ENCODE data around the gene METTL5. TPM values are rescaled to one million over a fixed set of nuclear protein-coding genes. Genes with fewer than 3 reads are reported as not detected.
"Not testable (repeated sequence)": the region's sequence is repeated elsewhere in the genome, so short reads cannot be mapped to it uniquely, and the experiment has no call there.

METTL5 gene
- total RNA-seq, 1 experiment from 2014 or later: 97.3 TPM

GRCh38 chr2:169823996-169824372 lies 721 bp downstream of the METTL5 start:
- no peaks in the 10 kb centered on the region for H3K9me3 ChIP-seq (ENCODE audit: low read depth, low read length, poor library complexity, severe bottlenecking)
- H3K27ac ChIP-seq (ENCODE audit: low read depth, low read length, poor library complexity, severe bottlenecking): peak overlapping the region; percentile 79
- intact Hi-C loops (cut with micrococcal nuclease; ENCODE audit: unreplicated experiment): loop anchor here (2.0 kb wide), 1 partner anchor 105 kb away; no protein-coding TSS in a partner anchor
- no peak for DNase-seq (ENCODE audit: low spot score)
- no TSS peak for BruUV-seq (replicated peaks)
- no peaks in the 10 kb centered on the region for H3K27me3 ChIP-seq (replicated peaks; ENCODE audit: insufficient read depth, low read depth, low read length, poor library complexity)
- peaks cover 15% of the 10 kb centered on the region for H3K4me1 ChIP-seq (ENCODE audit: insufficient read depth, low read length, poor library complexity, severe bottlenecking)
- CTCF ChIA-PET: interaction anchor here (0.6 kb wide), 1 partner anchor 97 kb away, joined by 4 read pairs; no protein-coding TSS in a partner anchor
- TF ChIP-seq CTCF (conservative IDR thresholded peaks at IDR 0.05; ENCODE audit: low read depth, low read length) (no peak), EZH2 (IDR thresholded peaks at IDR 0.05; ENCODE audit: borderline replicate concordance, low read depth, low read length, poor library complexity, severe bottlenecking) (no peak)
- peaks cover 21% of the 10 kb centered on the region for H3K36me3 ChIP-seq (ENCODE audit: insufficient read depth, low read length, poor library complexity, severe bottlenecking)
- POLR2A ChIA-PET (ENCODE audit: low non-redundant PET): no interaction called here
- peak overlapping the region; percentile 87 for H3K4me3 ChIP-seq (ENCODE audit: low read depth, low read length, poor library complexity, severe bottlenecking)

- POLR2A ChIA-PET (ENCODE audit: low non-redundant PET): no interaction called here
- H3K27me3 ChIP-seq (replicated peaks; ENCODE audit: insufficient read depth, low read depth, low read length, poor library complexity): no peaks in the 10 kb centered on the region
- H3K36me3 ChIP-seq (ENCODE audit: insufficient read depth, low read length, poor library complexity, severe bottlenecking): peaks cover 26% of the 10 kb centered on the region
- H3K9me3 ChIP-seq (ENCODE audit: low read depth, low read length, poor library complexity, severe bottlenecking): no peaks in the 10 kb centered on the region
- H3K4me1 ChIP-seq (ENCODE audit: insufficient read depth, low read length, poor library complexity, severe bottlenecking): peaks cover 9% of the 10 kb centered on the region
- TF ChIP-seq CTCF (conservative IDR thresholded peaks at IDR 0.05; ENCODE audit: low read depth, low read length) (no peak), EZH2 (IDR thresholded peaks at IDR 0.05; ENCODE audit: borderline replicate concordance, low read depth, low read length, poor library complexity, severe bottlenecking) (no peak)
- peak overlapping the region; percentile 87 for H3K4me3 ChIP-seq (ENCODE audit: low read depth, low read length, poor library complexity, severe bottlenecking)
- intact Hi-C loops (cut with micrococcal nuclease; ENCODE audit: unreplicated experiment): no loop called here
- DNase-seq (ENCODE audit: low spot score): no peak
- H3K27ac ChIP-seq (ENCODE audit: low read depth, low read length, poor library complexity, severe bottlenecking): no peak overlapping the region
- CTCF ChIA-PET: no interaction called here
- no TSS peak for BruUV-seq (replicated peaks)
These were observed 1.8 kb downstream of the METTL5 start for GRCh38 chr2:169822785-169823392.

- intact Hi-C loops (cut with micrococcal nuclease; ENCODE audit: unreplicated experiment): no loop called here
- Histone ChIP-seq H3K4me3 (ENCODE audit: low read depth, low read length, poor library complexity, severe bottlenecking) (no peak overlapping the region), H3K36me3 (ENCODE audit: insufficient read depth, low read length, poor library complexity, severe bottlenecking) (peaks cover 29% of the 10 kb centered on the region), H3K9me3 (ENCODE audit: low read depth, low read length, poor library complexity, severe bottlenecking) (no peaks in the 10 kb centered on the region), H3K4me1 (ENCODE audit: insufficient read depth, low read length, poor library complexity, severe bottlenecking) (peaks cover 9% of the 10 kb centered on the region), H3K27ac (ENCODE audit: low read depth, low read length, poor library complexity, severe bottlenecking) (no peak overlapping the region), H3K27me3 (replicated peaks; ENCODE audit: insufficient read depth, low read depth, low read length, poor library complexity) (no peaks in the 10 kb centered on the region)
- DNase-seq (ENCODE audit: low spot score): no peak
- ChIA-PET CTCF (no interaction called here), POLR2A (ENCODE audit: low non-redundant PET) (no interaction called here)
- no TSS peak for BruUV-seq (replicated peaks)
- no peak for TF ChIP-seq CTCF (conservative IDR thresholded peaks at IDR 0.05; ENCODE audit: low read depth, low read length)
- no peak for TF ChIP-seq EZH2 (IDR thresholded peaks at IDR 0.05; ENCODE audit: borderline replicate concordance, low read depth, low read length, poor library complexity, severe bottlenecking)
These were observed 2.7 kb downstream of the METTL5 start for GRCh38 chr2:169822036-169822435.

- H3K4me1 ChIP-seq (ENCODE audit: insufficient read depth, low read length, poor library complexity, severe bottlenecking); CTCF ChIA-PET; BruUV-seq (replicated peaks); DNase-seq (ENCODE audit: low spot score); H3K27me3 ChIP-seq (replicated peaks; ENCODE audit: insufficient read depth, low read depth, low read length, poor library complexity); POLR2A ChIA-PET (ENCODE audit: low non-redundant PET); H3K27ac ChIP-seq (ENCODE audit: low read depth, low read length, poor library complexity, severe bottlenecking); H3K9me3 ChIP-seq (ENCODE audit: low read depth, low read length, poor library complexity, severe bottlenecking); intact Hi-C loops (cut with micrococcal nuclease; ENCODE audit: unreplicated experiment); H3K4me3 ChIP-seq (ENCODE audit: low read depth, low read length, poor library complexity, severe bottlenecking): not testable (repeated sequence)
- H3K36me3 ChIP-seq (ENCODE audit: insufficient read depth, low read length, poor library complexity, severe bottlenecking): peaks cover 46% of the 10 kb centered on the region
These were observed 4.6 kb downstream of the METTL5 start for GRCh38 chr2:169820101-169820500.

All from A673 (cell line).